Measurements from ENCODE around the gene ASXL2.

GRCh38 chr2:25720575-25720974 is 157.7 kb downstream of the ASXL2 start:
- no peak for TF ChIP-seq EZH2phosphoT487 (IDR thresholded peaks at IDR 0.05; ENCODE audit: low read depth)
- TF ChIP-seq CTCF (IDR thresholded peaks at IDR 0.05; ENCODE audit: low read depth, low read length), result no peak
